Measurements from ENCODE around the gene ETFDH.

Gene ETFDH

GRCh38 chr4:158671915-158672806 is at the start of gene ETFDH:
TSS of gene ETFDH (plus strand) at chr4:158672296. CDS start at chr4:158672457, 161 bp downstream.
- Histone ChIP-seq H3K9ac (ENCODE audit: low read length) (peak within 1 kb of the TSS; percentile 96), H3K4me3 (ENCODE audit: low read length) (peak within 1 kb of the TSS; percentile 97), H3K27me3 (ENCODE audit: control insufficient read depth, insufficient read depth, low read length) (no peaks in the 10 kb centered on the region), H3K9me3 (ENCODE audit: control insufficient read depth, low read depth, low read length) (no peaks in the 10 kb centered on the region), H3K27ac (ENCODE audit: low read length) (peak within 1 kb of the TSS; percentile 72), H3K36me3 (ENCODE audit: control insufficient read depth, low read depth, low read length) (peaks cover 11% of the 10 kb centered on the region), H3K4me1 (ENCODE audit: control insufficient read depth, low read depth, low read length) (peaks cover 11% of the 10 kb centered on the region)

- no peaks in the 10 kb centered on the region for H3K27me3 ChIP-seq (ENCODE audit: control insufficient read depth, insufficient read depth, low read length)
- no peak overlapping the region for H3K27ac ChIP-seq (ENCODE audit: low read length)
- H3K9ac ChIP-seq (ENCODE audit: low read length) = no peak overlapping the region
- H3K4me3 ChIP-seq (ENCODE audit: low read length) = no peak overlapping the region
- H3K4me1 ChIP-seq (ENCODE audit: control insufficient read depth, low read depth, low read length) = no peaks in the 10 kb centered on the region
- no peaks in the 10 kb centered on the region for H3K36me3 ChIP-seq (ENCODE audit: control insufficient read depth, low read depth, low read length)
- no peaks in the 10 kb centered on the region for H3K9me3 ChIP-seq (ENCODE audit: control insufficient read depth, low read depth, low read length)
Observed at GRCh38 chr4:158624889-158625478, 47.1 kb upstream of the ETFDH start.

DNA sequence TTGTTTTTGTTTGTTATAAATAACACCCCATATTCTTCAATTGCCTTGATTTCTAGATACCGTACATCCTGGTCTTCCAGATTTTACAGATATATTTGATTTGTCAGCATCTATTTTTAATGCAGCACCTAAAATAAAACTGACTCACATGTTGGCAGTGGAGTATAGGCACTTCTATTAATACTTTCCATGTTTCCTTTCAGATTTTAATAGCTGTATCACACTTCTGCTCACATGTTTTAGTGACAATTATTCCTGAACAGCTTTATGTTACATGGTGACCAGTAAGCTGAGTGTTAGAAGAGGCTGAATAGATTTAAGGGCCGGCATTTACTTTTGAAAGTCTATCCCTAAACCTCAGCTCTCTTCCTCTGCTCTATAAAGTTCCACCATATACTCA is 46.6 kb upstream of the ETFDH start:
- no peaks in the 10 kb centered on the region for H3K36me3 ChIP-seq (ENCODE audit: control insufficient read depth, low read depth, low read length)

GRCh38 chr4:158630893-158631292 is 41.2 kb upstream of the ETFDH start:
- Histone ChIP-seq H3K4me3 (ENCODE audit: low read length) (no peak overlapping the region), H3K36me3 (ENCODE audit: control insufficient read depth, low read depth, low read length) (no peaks in the 10 kb centered on the region), H3K27ac (ENCODE audit: low read length) (no peak overlapping the region), H3K4me1 (ENCODE audit: control insufficient read depth, low read depth, low read length) (no peaks in the 10 kb centered on the region), H3K9ac (ENCODE audit: low read length) (no peak overlapping the region), H3K27me3 (ENCODE audit: control insufficient read depth, insufficient read depth, low read length) (no peaks in the 10 kb centered on the region), H3K9me3 (ENCODE audit: control insufficient read depth, low read depth, low read length) (no peaks in the 10 kb centered on the region)

More for the DNA sequence above, 46.6 kb upstream of the ETFDH start:
- Histone ChIP-seq H3K4me3 (ENCODE audit: low read length) (no peak overlapping the region), H3K27me3 (ENCODE audit: control insufficient read depth, insufficient read depth, low read length) (no peaks in the 10 kb centered on the region), H3K9me3 (ENCODE audit: control insufficient read depth, low read depth, low read length) (no peaks in the 10 kb centered on the region), H3K4me1 (ENCODE audit: control insufficient read depth, low read depth, low read length) (no peaks in the 10 kb centered on the region), H3K9ac (ENCODE audit: low read length) (no peak overlapping the region), H3K27ac (ENCODE audit: low read length) (no peak overlapping the region)

- H3K4me1 ChIP-seq (ENCODE audit: control insufficient read depth, low read depth, low read length) = no peaks in the 10 kb centered on the region
Observed at GRCh38 chr4:158636619-158637018, 35.5 kb upstream of the ETFDH start.

DNA sequence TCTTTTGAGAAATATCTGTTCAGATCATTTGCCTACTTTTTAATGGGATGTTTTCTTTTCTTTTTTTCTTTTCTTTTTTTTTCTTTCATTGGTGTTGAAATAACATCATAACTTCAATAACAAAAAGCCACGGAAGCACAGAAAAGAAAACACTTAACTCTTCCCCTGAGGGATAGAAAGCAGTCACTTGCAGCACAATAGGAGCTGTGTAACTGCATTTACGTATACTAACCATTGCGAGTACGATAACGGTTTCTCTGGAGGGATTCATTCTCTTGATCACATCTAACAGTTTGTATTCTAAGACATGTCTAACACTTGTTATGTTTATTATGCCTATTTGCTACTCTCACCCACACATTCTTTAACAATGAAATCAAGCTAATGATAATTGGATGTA is 27.7 kb upstream of the ETFDH start:
- Histone ChIP-seq H3K9ac (ENCODE audit: low read length) (no peak overlapping the region), H3K27me3 (ENCODE audit: control insufficient read depth, insufficient read depth, low read length) (no peaks in the 10 kb centered on the region), H3K27ac (ENCODE audit: low read length) (no peak overlapping the region), H3K36me3 (ENCODE audit: control insufficient read depth, low read depth, low read length) (no peaks in the 10 kb centered on the region), H3K9me3 (ENCODE audit: control insufficient read depth, low read depth, low read length) (no peaks in the 10 kb centered on the region), H3K4me1 (ENCODE audit: control insufficient read depth, low read depth, low read length) (no peaks in the 10 kb centered on the region), H3K4me3 (ENCODE audit: low read length) (no peak overlapping the region)

More at GRCh38 chr4:158636619-158637018, 35.5 kb upstream of the ETFDH start:
- Histone ChIP-seq H3K4me3 (ENCODE audit: low read length) (no peak overlapping the region), H3K36me3 (ENCODE audit: control insufficient read depth, low read depth, low read length) (no peaks in the 10 kb centered on the region), H3K27ac (ENCODE audit: low read length) (no peak overlapping the region), H3K9ac (ENCODE audit: low read length) (no peak overlapping the region), H3K9me3 (ENCODE audit: control insufficient read depth, low read depth, low read length) (no peaks in the 10 kb centered on the region), H3K27me3 (ENCODE audit: control insufficient read depth, insufficient read depth, low read length) (no peaks in the 10 kb centered on the region)

DNA sequence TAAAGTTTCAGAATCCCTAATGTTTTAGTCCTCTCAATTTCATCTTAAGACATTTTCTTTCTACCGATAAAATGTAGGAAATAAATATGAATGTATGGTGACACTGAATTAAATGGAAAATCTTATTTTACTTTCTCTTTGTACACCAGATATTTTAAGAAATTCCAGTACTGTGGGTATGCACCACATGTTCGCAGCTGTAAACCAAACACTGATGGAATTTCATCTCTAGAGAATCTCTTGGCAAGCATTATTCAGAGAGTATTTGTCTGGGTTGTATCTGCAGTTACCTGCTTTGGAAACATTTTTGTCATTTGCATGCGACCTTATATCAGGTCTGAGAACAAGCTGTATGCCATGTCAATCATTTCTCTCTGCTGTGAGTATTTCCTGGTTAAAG is 27.3 kb upstream of the ETFDH start:
- Histone ChIP-seq H3K4me3 (ENCODE audit: low read length) (no peak overlapping the region), H3K9ac (ENCODE audit: low read length) (no peak overlapping the region), H3K4me1 (ENCODE audit: control insufficient read depth, low read depth, low read length) (no peaks in the 10 kb centered on the region), H3K27me3 (ENCODE audit: control insufficient read depth, insufficient read depth, low read length) (no peaks in the 10 kb centered on the region), H3K9me3 (ENCODE audit: control insufficient read depth, low read depth, low read length) (no peaks in the 10 kb centered on the region), H3K36me3 (ENCODE audit: control insufficient read depth, low read depth, low read length) (no peaks in the 10 kb centered on the region), H3K27ac (ENCODE audit: low read length) (no peak overlapping the region)

- Histone ChIP-seq H3K4me3 (ENCODE audit: low read length) (no peak overlapping the region), H3K9me3 (ENCODE audit: control insufficient read depth, low read depth, low read length) (no peaks in the 10 kb centered on the region), H3K4me1 (ENCODE audit: control insufficient read depth, low read depth, low read length) (no peaks in the 10 kb centered on the region), H3K36me3 (ENCODE audit: control insufficient read depth, low read depth, low read length) (no peaks in the 10 kb centered on the region), H3K27me3 (ENCODE audit: control insufficient read depth, insufficient read depth, low read length) (no peaks in the 10 kb centered on the region), H3K27ac (ENCODE audit: low read length) (no peak overlapping the region), H3K9ac (ENCODE audit: low read length) (no peak overlapping the region)
Observed at GRCh38 chr4:158649111-158649680, 22.9 kb upstream of the ETFDH start.

DNA sequence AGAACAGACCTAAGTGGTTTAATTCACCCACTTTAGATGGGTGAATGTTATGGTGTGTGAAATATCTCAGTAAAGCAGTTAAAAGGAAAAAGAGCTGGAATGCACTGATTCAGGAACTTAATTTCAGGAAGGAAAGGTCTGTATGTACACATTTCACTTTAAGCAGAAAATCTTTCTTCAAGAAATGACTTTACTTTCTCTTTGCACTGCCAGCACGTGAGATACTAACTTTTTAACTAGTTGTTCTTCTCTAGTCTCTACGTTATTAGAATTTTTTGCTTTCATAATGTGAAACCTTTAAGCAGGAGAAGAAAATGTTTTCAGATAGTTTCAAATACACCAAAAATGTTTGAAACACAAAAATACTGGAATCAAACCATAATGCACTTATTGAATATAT is 19.2 kb upstream of the ETFDH start:
- no peak overlapping the region for H3K4me3 ChIP-seq (ENCODE audit: low read length)
- H3K36me3 ChIP-seq (ENCODE audit: control insufficient read depth, low read depth, low read length) = no peaks in the 10 kb centered on the region
- no peak overlapping the region for H3K27ac ChIP-seq (ENCODE audit: low read length)
- peaks cover 8% of the 10 kb centered on the region for H3K4me1 ChIP-seq (ENCODE audit: control insufficient read depth, low read depth, low read length)
- no peak overlapping the region for H3K9ac ChIP-seq (ENCODE audit: low read length)
- no peaks in the 10 kb centered on the region for H3K9me3 ChIP-seq (ENCODE audit: control insufficient read depth, low read depth, low read length)
- no peaks in the 10 kb centered on the region for H3K27me3 ChIP-seq (ENCODE audit: control insufficient read depth, insufficient read depth, low read length)

GRCh38 chr4:158656439-158656838 is 15.7 kb upstream of the ETFDH start:
- peaks cover 8% of the 10 kb centered on the region for H3K4me1 ChIP-seq (ENCODE audit: control insufficient read depth, low read depth, low read length)
- H3K4me3 ChIP-seq (ENCODE audit: low read length) = no peak overlapping the region
- H3K36me3 ChIP-seq (ENCODE audit: control insufficient read depth, low read depth, low read length) = no peaks in the 10 kb centered on the region
- no peaks in the 10 kb centered on the region for H3K9me3 ChIP-seq (ENCODE audit: control insufficient read depth, low read depth, low read length)
- no peaks in the 10 kb centered on the region for H3K27me3 ChIP-seq (ENCODE audit: control insufficient read depth, insufficient read depth, low read length)
- H3K27ac ChIP-seq (ENCODE audit: low read length) = no peak overlapping the region
- H3K9ac ChIP-seq (ENCODE audit: low read length) = no peak overlapping the region

DNA sequence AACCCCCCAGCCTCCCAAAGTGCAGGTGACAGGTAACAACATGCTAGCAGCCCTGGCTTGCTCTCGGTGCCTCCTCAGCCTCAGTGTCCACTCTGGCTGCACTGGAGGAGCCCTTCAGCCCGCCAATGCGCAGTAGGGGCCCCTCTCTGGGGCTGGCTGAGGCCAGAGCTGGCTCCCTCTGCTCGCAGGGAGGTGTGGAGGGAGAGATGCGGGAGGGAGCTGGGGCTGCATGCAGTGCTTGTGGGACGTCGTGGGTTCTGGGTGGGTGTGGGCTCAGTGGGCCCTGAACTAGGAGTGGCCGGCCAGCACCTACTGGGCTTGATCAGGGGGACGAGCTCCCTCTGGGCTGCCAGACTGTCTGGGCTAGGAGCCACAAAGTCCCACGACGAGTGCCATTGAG is 14.8 kb upstream of the ETFDH start:
- Histone ChIP-seq H3K36me3 (ENCODE audit: control insufficient read depth, low read depth, low read length) (no peaks in the 10 kb centered on the region), H3K4me1 (ENCODE audit: control insufficient read depth, low read depth, low read length) (peaks cover 8% of the 10 kb centered on the region), H3K27me3 (ENCODE audit: control insufficient read depth, insufficient read depth, low read length) (no peaks in the 10 kb centered on the region), H3K27ac (ENCODE audit: low read length) (no peak overlapping the region), H3K4me3 (ENCODE audit: low read length) (no peak overlapping the region), H3K9ac (ENCODE audit: low read length) (no peak overlapping the region), H3K9me3 (ENCODE audit: control insufficient read depth, low read depth, low read length) (no peaks in the 10 kb centered on the region)

All from iPS-18a (cell line).